ENCODE measurements around the gene TNFAIP3.
"Not testable (repeated sequence)": the region's sequence is repeated elsewhere in the genome, so short reads cannot be mapped to it uniquely, and the experiment has no call there.

The TNFAIP3 gene

GRCh38 chr6:137834508-137834907, 32.6 kb upstream of the TNFAIP3 start:
- Mint-ChIP-seq H3K4me1 (ENCODE audit: low read depth) (peaks cover 41% of the 10 kb centered on the region), H3K4me3 (no peak overlapping the region), H3K27ac (no peak overlapping the region), H3K9me3 (peaks cover 18% of the 10 kb centered on the region), H3K36me3 (ENCODE audit: low read depth) (peaks cover 16% of the 10 kb centered on the region), H3K27me3 (no peaks in the 10 kb centered on the region)

GRCh38 chr6:137836788-137837187, 30.3 kb upstream of the TNFAIP3 start:
- H3K27me3 Mint-ChIP-seq: no peaks in the 10 kb centered on the region
- no peak overlapping the region for H3K4me3 Mint-ChIP-seq
- H3K36me3 Mint-ChIP-seq (ENCODE audit: low read depth): peaks cover 27% of the 10 kb centered on the region
- H3K27ac Mint-ChIP-seq: no peak overlapping the region
- peaks cover 37% of the 10 kb centered on the region for H3K9me3 Mint-ChIP-seq
- H3K4me1 Mint-ChIP-seq (ENCODE audit: low read depth): peaks cover 18% of the 10 kb centered on the region

DNA sequence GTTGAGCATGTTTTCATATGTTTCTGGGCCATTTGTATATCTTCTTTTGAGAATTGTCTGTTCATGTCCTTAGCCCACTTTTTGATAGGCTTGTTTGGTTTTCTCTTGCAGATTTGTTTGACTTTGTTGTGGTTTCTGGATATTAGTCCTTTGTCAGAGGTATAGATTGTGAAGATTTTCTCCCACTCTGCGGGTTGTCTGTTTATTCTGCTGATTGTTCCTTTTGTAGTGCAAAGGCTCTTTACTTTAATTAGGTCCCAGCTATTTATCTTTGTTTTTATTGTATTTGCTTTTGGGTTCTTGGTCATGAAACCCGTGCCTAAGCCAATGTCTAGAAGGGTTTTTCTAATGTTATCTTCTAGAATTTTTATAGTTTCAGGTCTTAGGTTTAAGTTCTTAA, 29.0 kb upstream of the TNFAIP3 start:
- peaks cover 28% of the 10 kb centered on the region for H3K36me3 Mint-ChIP-seq (ENCODE audit: low read depth)
- peaks cover 44% of the 10 kb centered on the region for H3K9me3 Mint-ChIP-seq
- not testable (repeated sequence) for H3K27me3 Mint-ChIP-seq; H3K4me3 Mint-ChIP-seq; H3K4me1 Mint-ChIP-seq (ENCODE audit: low read depth); H3K27ac Mint-ChIP-seq

- H3K27ac Mint-ChIP-seq; H3K4me3 Mint-ChIP-seq; H3K27me3 Mint-ChIP-seq; H3K4me1 Mint-ChIP-seq (ENCODE audit: low read depth): not testable (repeated sequence)
- Mint-ChIP-seq H3K36me3 (ENCODE audit: low read depth) (peaks cover 30% of the 10 kb centered on the region), H3K9me3 (peaks cover 49% of the 10 kb centered on the region)
Measured at GRCh38 chr6:137838597-137838996, 28.5 kb upstream of the TNFAIP3 start.

DNA sequence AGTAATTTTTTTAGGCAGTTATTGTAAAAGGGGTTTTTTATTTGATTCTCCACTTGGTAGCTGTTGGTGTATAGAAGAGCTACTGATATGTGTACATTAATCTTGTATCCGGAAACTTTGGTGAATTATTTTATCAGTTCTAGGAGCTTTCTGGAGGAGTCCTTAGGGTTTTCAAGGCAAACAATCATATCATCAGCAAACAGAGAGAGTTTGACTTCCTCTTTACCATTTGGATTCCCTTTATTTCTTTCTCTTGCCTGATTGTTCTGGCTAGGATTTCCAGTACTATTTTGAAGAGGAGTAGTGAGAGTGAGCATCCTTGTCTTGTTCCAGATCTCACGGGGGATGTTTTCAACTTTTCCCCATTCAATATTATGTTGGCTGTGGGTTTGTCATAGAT, 28.0 kb upstream of the TNFAIP3 start:
- Mint-ChIP-seq H3K27me3 (no peaks in the 10 kb centered on the region), H3K9me3 (peaks cover 50% of the 10 kb centered on the region), H3K4me1 (ENCODE audit: low read depth) (peaks cover 9% of the 10 kb centered on the region), H3K4me3 (no peak overlapping the region), H3K27ac (no peak overlapping the region), H3K36me3 (ENCODE audit: low read depth) (peaks cover 30% of the 10 kb centered on the region)

DNA sequence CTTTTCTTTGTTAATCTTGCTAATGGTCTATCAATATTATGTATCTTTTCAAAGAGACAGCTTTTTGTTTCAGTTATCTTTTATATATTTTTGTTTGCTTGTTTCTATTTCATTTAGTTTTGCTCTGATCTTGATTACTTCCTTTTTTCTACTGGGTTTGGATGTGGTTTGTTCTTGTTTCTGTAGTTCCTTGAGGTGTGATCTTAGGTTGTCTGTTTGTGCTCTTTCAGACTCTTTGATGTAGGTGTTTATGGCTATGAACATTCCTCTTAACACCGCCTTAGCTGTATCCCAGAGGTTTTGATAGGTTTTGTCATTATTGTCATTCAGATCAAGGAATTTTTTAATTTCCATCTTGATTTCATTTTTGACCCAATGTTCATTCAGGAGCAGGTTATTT, 26.8 kb upstream of the TNFAIP3 start:
- peaks cover 50% of the 10 kb centered on the region for H3K9me3 Mint-ChIP-seq
- H3K4me3 Mint-ChIP-seq: no peak overlapping the region
- H3K27ac Mint-ChIP-seq: no peak overlapping the region
- H3K36me3 Mint-ChIP-seq (ENCODE audit: low read depth): peaks cover 30% of the 10 kb centered on the region
- H3K27me3 Mint-ChIP-seq: no peaks in the 10 kb centered on the region
- H3K4me1 Mint-ChIP-seq (ENCODE audit: low read depth): peaks cover 9% of the 10 kb centered on the region

DNA sequence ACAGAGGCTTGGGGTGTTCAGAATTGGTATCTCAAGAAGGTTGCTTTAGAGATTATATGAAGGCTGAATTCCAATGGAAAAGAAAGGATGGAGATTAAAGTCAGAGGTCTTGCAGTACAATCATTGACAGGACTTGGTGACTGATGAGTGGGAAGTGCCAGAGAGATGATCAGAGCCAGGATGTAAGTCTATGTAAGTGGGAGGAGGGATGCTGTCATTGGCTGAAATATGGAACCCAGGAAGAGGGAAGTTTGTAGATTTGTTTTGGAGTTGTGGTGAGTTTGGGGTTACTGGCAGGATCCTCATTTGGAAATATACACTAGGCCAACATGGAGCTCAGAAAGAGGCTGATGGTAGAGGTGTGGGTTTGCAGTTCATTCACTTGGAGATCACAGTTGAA, 23.8 kb upstream of the TNFAIP3 start:
- Mint-ChIP-seq H3K4me3 (no peak overlapping the region), H3K27ac (no peak overlapping the region), H3K9me3 (peaks cover 46% of the 10 kb centered on the region), H3K4me1 (ENCODE audit: low read depth) (peaks cover 5% of the 10 kb centered on the region), H3K36me3 (ENCODE audit: low read depth) (peaks cover 26% of the 10 kb centered on the region), H3K27me3 (no peaks in the 10 kb centered on the region)

DNA sequence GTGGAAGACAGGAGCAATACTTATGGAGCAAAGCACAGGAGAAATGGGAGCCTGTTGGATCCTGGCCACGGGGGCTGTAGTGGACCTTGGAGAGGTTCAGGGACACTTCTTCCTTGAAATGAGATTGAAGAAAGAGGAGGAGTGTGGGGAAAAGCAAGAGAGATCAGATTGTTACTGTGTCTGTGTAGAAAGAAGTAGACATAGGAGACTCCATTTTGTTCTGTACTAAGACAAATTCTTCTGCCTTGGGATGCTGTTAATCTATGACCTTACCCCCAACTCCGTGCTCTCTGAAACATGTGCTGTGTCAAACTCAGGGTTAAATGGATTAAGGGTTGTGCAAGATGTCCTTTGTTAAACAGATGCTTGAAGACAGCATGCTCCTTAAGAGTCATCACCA, 22.7 kb upstream of the TNFAIP3 start:
- H3K27me3 Mint-ChIP-seq; H3K4me3 Mint-ChIP-seq; H3K27ac Mint-ChIP-seq; H3K4me1 Mint-ChIP-seq (ENCODE audit: low read depth): not testable (repeated sequence)
- peaks cover 18% of the 10 kb centered on the region for H3K36me3 Mint-ChIP-seq (ENCODE audit: low read depth)
- peaks cover 35% of the 10 kb centered on the region for H3K9me3 Mint-ChIP-seq

GRCh38 chr6:137844773-137845172, 22.3 kb upstream of the TNFAIP3 start:
- H3K27ac Mint-ChIP-seq, H3K27me3 Mint-ChIP-seq, H3K4me3 Mint-ChIP-seq: not testable (repeated sequence)
- H3K36me3 Mint-ChIP-seq (ENCODE audit: low read depth): peaks cover 15% of the 10 kb centered on the region
- peaks cover 32% of the 10 kb centered on the region for H3K9me3 Mint-ChIP-seq
- H3K4me1 Mint-ChIP-seq (ENCODE audit: low read depth): peaks cover 12% of the 10 kb centered on the region

GRCh38 chr6:137845460-137845859, 21.6 kb upstream of the TNFAIP3 start:
- H3K4me3 Mint-ChIP-seq: no peak overlapping the region
- H3K9me3 Mint-ChIP-seq: peaks cover 25% of the 10 kb centered on the region
- H3K27me3 Mint-ChIP-seq: no peaks in the 10 kb centered on the region
- peaks cover 8% of the 10 kb centered on the region for H3K36me3 Mint-ChIP-seq (ENCODE audit: low read depth)
- H3K4me1 Mint-ChIP-seq (ENCODE audit: low read depth): peaks cover 19% of the 10 kb centered on the region
- no peak overlapping the region for H3K27ac Mint-ChIP-seq

DNA sequence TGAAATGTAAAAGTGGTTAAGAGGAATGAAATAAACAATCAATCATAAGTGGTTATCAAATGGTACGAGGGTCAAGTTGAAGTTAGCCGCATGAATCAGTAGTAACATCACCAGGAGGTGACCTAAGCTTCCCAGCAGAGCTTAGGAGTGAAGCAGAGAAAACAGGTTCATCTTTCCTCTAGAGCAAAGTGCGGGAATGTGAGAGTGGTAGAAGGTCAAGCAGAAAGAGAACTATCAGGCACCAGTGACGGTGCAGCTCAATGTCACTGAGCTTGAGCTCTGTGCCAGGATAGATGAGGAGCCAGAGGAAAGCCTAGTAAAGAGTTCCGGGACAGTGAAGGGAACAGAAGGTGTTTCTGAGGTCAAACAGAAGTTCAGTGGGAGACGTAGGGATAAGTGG, 20.8 kb upstream of the TNFAIP3 start:
- H3K4me3 Mint-ChIP-seq: no peak overlapping the region
- H3K27me3 Mint-ChIP-seq: no peaks in the 10 kb centered on the region
- H3K4me1 Mint-ChIP-seq (ENCODE audit: low read depth): peaks cover 27% of the 10 kb centered on the region
- H3K9me3 Mint-ChIP-seq: peaks cover 18% of the 10 kb centered on the region
- no peak overlapping the region for H3K27ac Mint-ChIP-seq
- H3K36me3 Mint-ChIP-seq (ENCODE audit: low read depth): peaks cover 4% of the 10 kb centered on the region

- Mint-ChIP-seq H3K4me1 (ENCODE audit: low read depth) (peaks cover 32% of the 10 kb centered on the region), H3K27ac (no peak overlapping the region), H3K36me3 (ENCODE audit: low read depth) (peaks cover 4% of the 10 kb centered on the region), H3K9me3 (peaks cover 13% of the 10 kb centered on the region), H3K27me3 (no peaks in the 10 kb centered on the region), H3K4me3 (no peak overlapping the region)
Measured at GRCh38 chr6:137846772-137847313, 20.2 kb upstream of the TNFAIP3 start.

GRCh38 chr6:137847748-137848147, 19.3 kb upstream of the TNFAIP3 start:
- Mint-ChIP-seq H3K36me3 (ENCODE audit: low read depth) (peaks cover 4% of the 10 kb centered on the region), H3K4me3 (no peak overlapping the region), H3K27me3 (no peaks in the 10 kb centered on the region), H3K4me1 (ENCODE audit: low read depth) (peaks cover 41% of the 10 kb centered on the region), H3K9me3 (peaks cover 7% of the 10 kb centered on the region), H3K27ac (no peak overlapping the region)

DNA sequence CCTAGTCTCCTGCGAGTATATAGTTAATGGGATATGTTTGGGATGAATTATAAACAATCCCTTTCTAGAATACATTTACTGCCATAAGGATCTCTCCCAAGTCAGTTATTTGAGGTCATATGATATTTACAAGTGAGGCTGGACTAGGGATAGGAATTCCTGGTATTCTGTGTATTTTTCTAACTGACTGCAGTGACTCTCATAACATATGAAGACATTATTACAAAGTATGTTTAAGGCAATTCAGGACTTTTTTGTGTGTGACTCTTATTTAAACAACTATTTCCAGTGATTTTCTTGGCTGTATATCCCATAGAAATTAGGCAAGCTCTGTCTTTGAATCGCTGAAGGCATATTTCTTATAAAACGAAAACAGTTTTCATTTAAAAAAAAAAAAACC, 18.4 kb upstream of the TNFAIP3 start:
- Mint-ChIP-seq H3K9me3 (peaks cover under 1% of the 10 kb centered on the region), H3K36me3 (ENCODE audit: low read depth) (no peaks in the 10 kb centered on the region), H3K27me3 (no peaks in the 10 kb centered on the region), H3K4me1 (ENCODE audit: low read depth) (peaks cover 48% of the 10 kb centered on the region), H3K4me3 (no peak overlapping the region), H3K27ac (no peak overlapping the region)

GRCh38 chr6:137849181-137849980, 17.7 kb upstream of the TNFAIP3 start:
- Mint-ChIP-seq H3K27me3 (no peaks in the 10 kb centered on the region), H3K4me1 (ENCODE audit: low read depth) (peaks cover 50% of the 10 kb centered on the region), H3K27ac (peak overlapping the region; percentile 75), H3K36me3 (ENCODE audit: low read depth) (no peaks in the 10 kb centered on the region), H3K4me3 (no peak overlapping the region), H3K9me3 (no peaks in the 10 kb centered on the region)
